Prostate gland (tissue), 2 donors: ENCODE measurements around the gene TADA2A.

Experiments
- CTCF ChIP-seq, 4 experiments: fragments of 200-600 bp in 2 of 4; fragments of 450-650 bp in 2 of 4; sonication (generic) in 2 of 4; IDR thresholded peaks; 1 replicate in 3 of 4; 2 replicates in 1 of 4; pipeline ENCODE4 v1.5.1; 2016 to 2019; ENCODE audit warnings: antibody characterized with exemption in 4 of 4, mild to moderate bottlenecking in 2 of 4, moderate library complexity in 2 of 4
- POLR2AphosphoS5 ChIP-seq: sonication (generic); formaldehyde crosslinking; IDR thresholded peaks from one replicate; pipeline ENCODE4 v1.6.1; 2017; ENCODE audit warnings: antibody characterized with exemption

GRCh38 chr17:37503148-37503547 lies 96.5 kb downstream of the TADA2A start:
- no peak for TF ChIP-seq CTCF (IDR thresholded peaks at IDR 0.05)
- TF ChIP-seq POLR2AphosphoS5 = no peak
